ENCODE results near the gene KIF3A. TPM values are rescaled to one million over a fixed set of nuclear protein-coding genes. Genes with fewer than 3 reads are reported as not detected.
A peak's percentile ranks its signal among the peaks of the same experiment; 100 is the strongest.

KIF3A gene
- total and polyA plus RNA-seq, 2 of the 8 experiments (the other 6 are each of a cell fraction or from before 2014, with no cell fraction given): 3.1 to 13.1 TPM

DNA sequence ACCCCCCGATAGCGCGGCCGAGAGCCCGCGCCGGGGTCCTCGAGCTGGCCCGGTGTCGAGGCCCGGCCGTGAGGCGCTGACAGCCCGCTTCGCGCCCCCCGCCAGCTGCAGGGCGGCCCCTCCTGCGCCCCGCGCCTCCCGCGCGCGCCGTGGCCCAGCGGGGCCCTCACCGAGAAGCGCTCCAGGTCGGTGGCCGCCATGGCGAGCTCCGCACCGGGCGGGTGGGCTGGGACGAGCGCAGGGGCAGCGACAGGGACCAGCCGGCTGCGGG lies 39.5 kb upstream of the KIF3A start:
- Histone ChIP-seq H3K4me1 (replicated peaks in 1 of 4; ENCODE audit: control insufficient read depth in 3 of 4, insufficient read depth in 4 of 4, low read length in 3 of 4) (peaks cover 0 to 12% (median 3%) of the 10 kb centered on the region in 4 experiments; a peak in 5 of 7 replicates), H2BK20ac (ENCODE audit: low read length) (no peak overlapping the region), H3K79me2 (ENCODE audit: control insufficient read depth in 1 of 2, insufficient read depth in 2 of 2, low read length in 2 of 2) (peaks cover 0 to 7% of the 10 kb centered on the region in 2 experiments; a peak in 1 of 4 replicates), H3K36me3 (ENCODE audit: control insufficient read depth in 2 of 4, insufficient read depth in 4 of 4, low read length in 3 of 4) (no peaks in the 10 kb centered on the region), H3K23me2 (ENCODE audit: low read depth, low read length) (peaks cover 10% of the 10 kb centered on the region), H3K56ac (replicated peaks; ENCODE audit: insufficient read length, low read depth, low read length) (no peak overlapping the region), H2BK15ac (ENCODE audit: low read length) (no peak overlapping the region), H4K20me1 (replicated peaks in 1 of 2; ENCODE audit: control insufficient read depth in 1 of 2, insufficient read depth in 2 of 2, low read length in 2 of 2) (peaks cover 3 to 9% of the 10 kb centered on the region in 2 experiments), H2AFZ (ENCODE audit: low read length) (no peak overlapping the region; the same call in 1 of the 2 replicates), H3K23ac (ENCODE audit: insufficient read length) (no peak overlapping the region), H3K14ac (ENCODE audit: insufficient read length) (no peak overlapping the region), H3K18ac (ENCODE audit: extremely low read depth, low read length) (no peak overlapping the region), H3K27ac (ENCODE audit: low read depth, low read length) (no peak overlapping the region), H4K8ac (ENCODE audit: extremely low read depth, insufficient read depth, low read length) (peak overlapping the region; percentile 31; the same call in 1 of the 2 replicates), H3K4me2 (ENCODE audit: insufficient read depth in 1 of 2, low read depth in 2 of 2, low read length in 2 of 2) (peak overlapping the region; percentile 92 to 94), H2AK5ac (ENCODE audit: low read depth, low read length) (no peak overlapping the region), H3K27me3 (replicated peaks in 1 of 4; ENCODE audit: control insufficient read depth in 3 of 4, extremely low read depth in 1 of 4, insufficient read depth in 3 of 4, low read length in 3 of 4) (peaks cover 2 to 51% (median 34%) of the 10 kb centered on the region in 4 experiments), H2BK120ac (replicated peaks; ENCODE audit: low read depth, low read length) (no peak overlapping the region), H3K9ac (replicated peaks in 1 of 4; ENCODE audit: extremely low read depth in 1 of 4, low read depth in 3 of 4, low read length in 3 of 4) (peak overlapping the region in 1 of 4 experiments; percentile 64; a peak in 1 of 7 replicates), H4K91ac (replicated peaks; ENCODE audit: insufficient read length, low read length) (no peak overlapping the region), H2BK12ac (ENCODE audit: low read depth, low read length) (no peak overlapping the region), H3K79me1 (ENCODE audit: low read depth, low read length) (no peaks in the 10 kb centered on the region; the same call in 1 of the 2 replicates), H2BK5ac (ENCODE audit: low read depth, low read length) (no peak overlapping the region), H3K9me3 (ENCODE audit: insufficient read depth in 2 of 2, low read depth in 1 of 2, low read length in 1 of 2) (no peaks in the 10 kb centered on the region), H3K4ac (replicated peaks; ENCODE audit: insufficient read length, low read depth, low read length) (no peak overlapping the region), H3K4me3 (ENCODE audit: extremely low read depth in 1 of 4, insufficient read depth in 2 of 4, low read depth in 3 of 4, low read length in 4 of 4) (peak overlapping the region; percentile 68 to 75 (median 73)), H4K5ac (ENCODE audit: insufficient read length, low read depth, low read length) (no peak overlapping the region)
- ChIA-PET CTCF (ENCODE audit: partially characterized antibody) (interaction anchor here (1.2 to 6.6 kb wide), 7 partner anchors 11 to 45 kb away, joined by 3 to 58 read pairs (median 7); no protein-coding TSS in a partner anchor), POLR2A (ENCODE audit: partially characterized antibody) (interaction anchor here (1.0 to 2.7 kb wide), 3 partner anchors 20 to 46 kb away, joined by 3 to 8 read pairs (median 3); partner anchors contain the start of gene CCNI2)
- TF ChIP-seq SIN3A (conservative IDR thresholded peaks at IDR 0.05 in 1 of 2, IDR thresholded peaks at IDR 0.05 in 1 of 2; ENCODE audit: low read depth in 1 of 2, low read length in 2 of 2) (0 out of 4 replicates have a peak, but pooled peaks of 1 of the 2 experiments have one; percentile 6), TEAD4 (IDR thresholded peaks at IDR 0.05; ENCODE audit: low read depth, low read length) (no peak), USF2 (IDR thresholded peaks at IDR 0.05; ENCODE audit: low read length) (no peak), JUND (IDR thresholded peaks at IDR 0.05; ENCODE audit: low read length) (no peak), RAD21 (IDR thresholded peaks at IDR 0.05 in 1 of 2, conservative IDR thresholded peaks at IDR 0.05 in 1 of 2; ENCODE audit: low read depth in 2 of 2, low read length in 2 of 2) (no peak), BACH1 (IDR thresholded peaks at IDR 0.05; ENCODE audit: low read length) (no peak)
- DNase-seq (ENCODE audit: low read depth in 1 of 2, low spot score in 2 of 2) (no peak), FAIRE-seq (no peak)
- 1% methylated on average over 19 of the region's 40 CpGs; no CpG with 5 or more reads in 1 of the 2 experiments for WGBS, 2 experiments (ENCODE audit: extremely low coverage in 1 of 2, insufficient coverage in 1 of 2, insufficient read length in 1 of 2, insufficient replicate concordance in 2 of 2, low coverage in 1 of 2, low lambda C conversion rate in 2 of 2, missing lambda C conversion rate in 1 of 2)
